Immature natural killer cell (primary cell): ENCODE results near the gene NUB1. TPM values are rescaled to one million over a fixed set of nuclear protein-coding genes. Genes with fewer than 3 reads are reported as not detected.

Experiments
- polyA plus RNA-seq, 3 donors: library from polyadenylated mRNA; unstranded; fragments of 300-500 nt; fragmentation: Illumina TruSeq; gene quantifications; one replicate each; pipeline ENCODE4 v1.2.3, GENCODE V29; 2021

NUB1 gene
- polyA plus RNA-seq, 3 donors from 2014 or later = 49.8 to 85.4 (median 77.4) TPM

Other genes with a start within 250 kb of the NUB1 start
- gene GBX1, start 174.1 kb upstream of the NUB1 start, polyA plus RNA-seq = not detected
- not detected for gene ASB10, start 154.6 kb upstream of the NUB1 start, polyA plus RNA-seq
- not detected for gene H2BK1, start 131.3 kb upstream of the NUB1 start, polyA plus RNA-seq
- 10 to 100 TPM; 24.2 to 35.4 (median 31.7) TPM for gene ABCF2, start 114.6 kb upstream of the NUB1 start, polyA plus RNA-seq
- 10 to 100 TPM; 23.0 to 39.2 (median 35.4) TPM for gene CHPF2, start 109.3 kb upstream of the NUB1 start, polyA plus RNA-seq
- gene SMARCD3, start 93.1 kb upstream of the NUB1 start, polyA plus RNA-seq = 1 to 10 TPM; 1.2 to 3.9 (median 2.6) TPM
- gene WDR86, start 68.2 kb downstream of the NUB1 start, polyA plus RNA-seq = 1 to 10 TPM in 2 of 3 donors, under 1 TPM in 1; 0.75 to 2.2 (median 2.2) TPM
- gene CRYGN, start 98.3 kb downstream of the NUB1 start, polyA plus RNA-seq = not detected
- 10 to 100 TPM; 61.2 to 70.2 (median 61.8) TPM for gene RHEB, start 178.1 kb downstream of the NUB1 start, polyA plus RNA-seq